Activated T-cell treated with anti-CD3 and anti-CD28 coated beads for 24 hours (primary cell): ENCODE measurements around the gene PLXNB3.

Source experiments
- DNase-seq: peaks from one replicate; pipeline ENCODE4 v3.0.0-alpha.2; 2020; ENCODE audit warnings: low read depth

The PLXNB3 gene

GRCh38 chrX:153762626-153763173, 1.3 kb upstream of the PLXNB3 start:
- DNase-seq: no peak

GRCh38 chrX:153763298-153763932, 634 bp upstream of the PLXNB3 start:
- no peak for DNase-seq

GRCh38 chrX:153764786-153765137, 713 bp downstream of the PLXNB3 start:
- DNase-seq: no peak

- DNase-seq: no peak
Observed at GRCh38 chrX:153765138-153766079, 1.4 kb downstream of the PLXNB3 start.

- DNase-seq: peak; percentile 41
Observed at GRCh38 chrX:153766098-153766817, 2.2 kb downstream of the PLXNB3 start.

GRCh38 chrX:153766871-153767673, 3.0 kb downstream of the PLXNB3 start:
- no peak for DNase-seq

GRCh38 chrX:153767674-153768055, 3.6 kb downstream of the PLXNB3 start:
- DNase-seq: no peak

- DNase-seq: no peak
Observed at GRCh38 chrX:153768311-153769157, 4.5 kb downstream of the PLXNB3 start.

GRCh38 chrX:153769158-153769864, 5.3 kb downstream of the PLXNB3 start:
- DNase-seq: no peak

GRCh38 chrX:153769865-153770600, 6.0 kb downstream of the PLXNB3 start:
- no peak for DNase-seq

- no peak for DNase-seq
Observed at GRCh38 chrX:153770601-153771414, 6.8 kb downstream of the PLXNB3 start.

- DNase-seq: no peak
Observed at GRCh38 chrX:153771415-153772315, 7.6 kb downstream of the PLXNB3 start.

GRCh38 chrX:153772316-153773217, 8.5 kb downstream of the PLXNB3 start:
- DNase-seq: no peak

- DNase-seq: no peak
Observed at GRCh38 chrX:153773218-153773611, 9.2 kb downstream of the PLXNB3 start.

- no peak for DNase-seq
Observed at GRCh38 chrX:153773741-153774575, 9.9 kb downstream of the PLXNB3 start.
